GM12878 (cell line): ENCODE measurements around the gene CAMK1. TPM values are rescaled to one million over a fixed set of nuclear protein-coding genes. Genes with fewer than 3 reads are reported as not detected.

Source experiments
- ASH2L ChIP-seq: fragments of 300-600, 200-600 bp; sonication (generic); IDR thresholded peaks from 2 replicates; pipeline ENCODE4 v1.6.1; 2017; ENCODE audit warnings: low read depth, mild to moderate bottlenecking, borderline replicate concordance
- BMI1 ChIP-seq: fragments of 450-650 bp; IDR thresholded peaks from 2 replicates; pipeline ENCODE4 v1.6.1; 2016; ENCODE audit warnings: mild to moderate bottlenecking, moderate library complexity, borderline replicate concordance
- CTCF ChIP-seq, 3 experiments: IDR thresholded peaks in 2 of 3; conservative IDR thresholded peaks in 1 of 3; 2 replicates each; pipeline ENCODE4 v1.5.1; 2011; ENCODE audit warnings: low read depth in 3 of 3, low read length in 3 of 3, mild to moderate bottlenecking in 3 of 3, control low read depth in 2 of 3, moderate library complexity in 2 of 3, inconsistent platforms in 1 of 3, mixed read lengths in 1 of 3; ENCODE audit not compliant: control insufficient read depth in 2 of 3, insufficient read depth in 1 of 3; ENCODE audit errors: extremely low read depth in 1 of 3
- IKZF2 ChIP-seq, 2 experiments: fragments of 450-650 bp; IDR thresholded peaks; 2 replicates each; pipeline ENCODE4 v1.6.1; 2017; ENCODE audit warnings: mild to moderate bottlenecking in 2 of 2, moderate library complexity in 2 of 2
- IRF4 ChIP-seq: IDR thresholded peaks from 2 replicates; pipeline ENCODE4 v1.6.1; 2011; ENCODE audit warnings: low read depth, low read length
- MEF2B ChIP-seq: fragments of 450-650 bp; IDR thresholded peaks from 2 replicates; pipeline ENCODE4 v1.6.1; 2018; ENCODE audit warnings: mild to moderate bottlenecking, moderate library complexity; ENCODE audit not compliant: partially characterized antibody, poor library complexity, severe bottlenecking
- NFYB ChIP-seq: IDR thresholded peaks from 2 replicates; pipeline ENCODE4 v1.6.1; 2011; ENCODE audit warnings: low read depth, mild to moderate bottlenecking, low read length, improper control_type of control experiment, moderate library complexity; ENCODE audit not compliant: insufficient read depth
- PML ChIP-seq: IDR thresholded peaks from 2 replicates; pipeline ENCODE4 v1.6.1; 2012; ENCODE audit warnings: low read length, inconsistent platforms
- POLR2A ChIP-seq: IDR thresholded peaks from 2 replicates; pipeline ENCODE4 v1.6.1; 2011; ENCODE audit warnings: low read depth, mild to moderate bottlenecking, low read length
- RELA ChIP-seq: fragments of 450-650 bp; IDR thresholded peaks from 2 replicates; pipeline ENCODE4 v1.8.0; 2014; ENCODE audit warnings: borderline replicate concordance; ENCODE audit not compliant: partially characterized antibody
- SIN3A ChIP-seq: IDR thresholded peaks from 2 replicates; pipeline ENCODE4 v1.6.1; 2012; ENCODE audit warnings: low read depth, low read length, improper control_type of control experiment
- SIX5 ChIP-seq: IDR thresholded peaks from 2 replicates; pipeline ENCODE4 v1.6.1; 2011; ENCODE audit warnings: mild to moderate bottlenecking, low read depth, low read length, moderate library complexity; ENCODE audit not compliant: severe bottlenecking
- SMAD1 ChIP-seq: fragments of 450-650 bp; IDR thresholded peaks from 2 replicates; pipeline ENCODE4 v1.6.1; 2018; ENCODE audit warnings: mild to moderate bottlenecking, low read depth; ENCODE audit not compliant: partially characterized antibody
- SMAD5 ChIP-seq: IDR thresholded peaks from 2 replicates; pipeline ENCODE4 v1.6.1; 2016; ENCODE audit warnings: antibody characterized with exemption, low read depth
- SPI1 ChIP-seq: IDR thresholded peaks from 2 replicates; pipeline ENCODE4 v1.6.1; 2011; ENCODE audit warnings: low read depth, mild to moderate bottlenecking, low read length, moderate library complexity, borderline replicate concordance; ENCODE audit not compliant: insufficient read depth
- YY1 ChIP-seq: IDR thresholded peaks from 2 replicates; pipeline ENCODE4 v1.6.1; 2011; ENCODE audit warnings: low read depth, mild to moderate bottlenecking, low read length
- polyA plus RNA-seq, 11 experiments: library from polyadenylated mRNA; depleted of rRNA in 4 of 11; unstranded in 6 of 11; stranded (reverse) in 5 of 11; fragments of >200 nt; fragmentation: Nextera tagmentation in 4 of 11; fragmentation: Illumina TruSeq in 1 of 11; extraction: Ambion mirVana in 4 of 11; extraction: Trizol in 1 of 11; gene quantifications; 1 replicate in 1 of 11; 2 replicates in 10 of 11; pipeline versions ENCODE4 v1.2.1 to v1.2.3, GENCODE V29; 2011 to 2016; ENCODE audit warnings: inconsistent platforms in 2 of 11, missing spikeins in 2 of 11, low read depth in 1 of 11
- total RNA-seq, 4 experiments: library from RNA; depleted of rRNA in 3 of 4; stranded (reverse); fragments of >200 nt in 3 of 4; fragmentation: Illumina TruSeq in 1 of 4; extraction: Trizol in 1 of 4; gene quantifications; 2 replicates each; pipeline versions ENCODE4 v1.2.1 to v1.2.3, GENCODE V29; 2013 to 2021
- TF ChIP-seq, protein P1 (sequence below): IDR thresholded peaks from 2 replicates; pipeline ENCODE4 v1.6.1; 2011; ENCODE audit warnings: low read depth, mild to moderate bottlenecking, low read length, moderate library complexity, borderline replicate concordance; ENCODE audit errors: extremely low read depth
- TF ChIP-seq, protein P2 (sequence below): IDR thresholded peaks from 2 replicates; pipeline ENCODE4 v1.6.1; 2011; ENCODE audit warnings: low read depth, low read length, improper control_type of control experiment, borderline replicate concordance
- TF ChIP-seq, protein P3 (sequence below): fragments of 450-650 bp; IDR thresholded peaks from 2 replicates; pipeline ENCODE4 v1.6.1; 2018; ENCODE audit warnings: borderline replicate concordance, mild to moderate bottlenecking; ENCODE audit not compliant: partially characterized antibody
- TF ChIP-seq, protein P4 (sequence below): IDR thresholded peaks from 2 replicates; pipeline ENCODE4 v1.6.1; 2012; ENCODE audit warnings: low read depth, low read length, improper control_type of control experiment

Gene CAMK1
- total and polyA plus RNA-seq, 10 of the 15 experiments (the other 5 are each of a cell fraction or from before 2014, with no cell fraction given), result 0.24 to 2.1 (median 0.51) TPM; not detected in 2

DNA sequence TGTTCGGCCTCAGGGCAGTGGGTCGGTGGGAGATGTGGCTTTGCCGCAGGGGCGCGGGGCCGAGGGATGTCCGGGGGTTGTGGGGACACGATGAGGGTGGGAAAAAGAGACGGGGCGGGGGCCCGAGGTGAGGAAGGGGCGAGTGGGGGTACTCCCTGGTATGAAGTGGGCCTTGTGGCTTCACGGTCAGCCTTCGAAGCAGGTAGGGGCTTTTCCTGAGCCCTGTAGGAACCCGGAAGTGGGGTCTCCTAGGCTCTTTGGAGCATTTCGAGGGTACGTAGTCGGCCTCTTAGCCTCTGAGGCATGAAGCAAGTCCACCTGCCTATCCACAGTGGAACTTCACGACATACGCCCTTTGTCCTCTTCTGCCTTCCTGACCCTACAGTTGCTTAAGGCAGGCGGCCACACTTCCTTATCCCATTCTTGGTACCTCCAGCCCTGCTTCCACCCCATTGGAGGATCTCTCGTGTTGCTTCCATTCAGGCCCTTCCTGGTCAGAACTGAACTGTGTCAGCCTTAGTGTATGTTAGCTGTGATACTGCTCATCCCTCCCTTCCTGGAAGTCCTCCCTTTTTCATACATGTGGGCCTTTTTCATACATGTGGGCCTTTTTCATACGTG lies 23.5 kb upstream of the CAMK1 start (continued):
- TF ChIP-seq IKZF2 (IDR thresholded peaks at IDR 0.05) (0 out of 4 replicates have a peak, but pooled peaks of 1 of the 2 experiments have one; percentile 22), PML (0 out of 2 replicates have a peak, but pooled peaks have one; percentile 8), SMAD1 (peak; percentile 30), IRF4 (0 out of 2 replicates have a peak, but pooled peaks have one; percentile 6), ASH2L (no peak), NFYB (0 out of 2 replicates have a peak, but pooled peaks have one; percentile 41), YY1 (0 out of 2 replicates have a peak, but pooled peaks have one; percentile 8), BMI1 (no peak), MEF2B (peak; percentile 51), CTCF (IDR thresholded peaks at IDR 0.05 in 2 of 3, conservative IDR thresholded peaks at IDR 0.05 in 1 of 3; ENCODE audit: control insufficient read depth in 2 of 3, extremely low read depth in 1 of 3, insufficient read depth in 1 of 3, low read depth in 3 of 3, low read length in 3 of 3) (no peak), SIN3A (peak; percentile 32; the same call in 1 of the 2 replicates), SMAD5 (peak; percentile 12; the same call in 1 of the 2 replicates), SPI1 (peak; percentile 46; the same call in 1 of the 2 replicates), POLR2A (peak; percentile 52), SIX5 (no peak), RELA (no peak)
- TF ChIP-seq, protein P1, sequence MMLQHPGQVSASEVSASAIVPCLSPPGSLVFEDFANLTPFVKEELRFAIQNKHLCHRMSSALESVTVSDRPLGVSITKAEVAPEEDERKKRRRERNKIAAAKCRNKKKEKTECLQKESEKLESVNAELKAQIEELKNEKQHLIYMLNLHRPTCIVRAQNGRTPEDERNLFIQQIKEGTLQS, result no peak
- TF ChIP-seq, protein P2, sequence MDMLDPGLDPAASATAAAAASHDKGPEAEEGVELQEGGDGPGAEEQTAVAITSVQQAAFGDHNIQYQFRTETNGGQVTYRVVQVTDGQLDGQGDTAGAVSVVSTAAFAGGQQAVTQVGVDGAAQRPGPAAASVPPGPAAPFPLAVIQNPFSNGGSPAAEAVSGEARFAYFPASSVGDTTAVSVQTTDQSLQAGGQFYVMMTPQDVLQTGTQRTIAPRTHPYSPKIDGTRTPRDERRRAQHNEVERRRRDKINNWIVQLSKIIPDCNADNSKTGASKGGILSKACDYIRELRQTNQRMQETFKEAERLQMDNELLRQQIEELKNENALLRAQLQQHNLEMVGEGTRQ, result no peak
- TF ChIP-seq, protein P3, sequence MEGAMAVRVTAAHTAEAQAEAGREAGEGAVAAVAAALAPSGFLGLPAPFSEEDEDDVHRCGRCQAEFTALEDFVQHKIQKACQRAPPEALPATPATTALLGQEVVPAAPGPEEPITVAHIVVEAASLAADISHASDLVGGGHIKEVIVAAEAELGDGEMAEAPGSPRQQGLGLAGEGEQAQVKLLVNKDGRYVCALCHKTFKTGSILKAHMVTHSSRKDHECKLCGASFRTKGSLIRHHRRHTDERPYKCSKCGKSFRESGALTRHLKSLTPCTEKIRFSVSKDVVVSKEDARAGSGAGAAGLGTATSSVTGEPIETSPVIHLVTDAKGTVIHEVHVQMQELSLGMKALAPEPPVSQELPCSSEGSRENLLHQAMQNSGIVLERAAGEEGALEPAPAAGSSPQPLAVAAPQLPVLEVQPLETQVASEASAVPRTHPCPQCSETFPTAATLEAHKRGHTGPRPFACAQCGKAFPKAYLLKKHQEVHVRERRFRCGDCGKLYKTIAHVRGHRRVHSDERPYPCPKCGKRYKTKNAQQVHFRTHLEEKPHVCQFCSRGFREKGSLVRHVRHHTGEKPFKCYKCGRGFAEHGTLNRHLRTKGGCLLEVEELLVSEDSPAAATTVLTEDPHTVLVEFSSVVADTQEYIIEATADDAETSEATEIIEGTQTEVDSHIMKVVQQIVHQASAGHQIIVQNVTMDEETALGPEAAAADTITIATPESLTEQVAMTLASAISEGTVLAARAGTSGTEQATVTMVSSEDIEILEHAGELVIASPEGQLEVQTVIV, result no peak
- TF ChIP-seq, protein P4, sequence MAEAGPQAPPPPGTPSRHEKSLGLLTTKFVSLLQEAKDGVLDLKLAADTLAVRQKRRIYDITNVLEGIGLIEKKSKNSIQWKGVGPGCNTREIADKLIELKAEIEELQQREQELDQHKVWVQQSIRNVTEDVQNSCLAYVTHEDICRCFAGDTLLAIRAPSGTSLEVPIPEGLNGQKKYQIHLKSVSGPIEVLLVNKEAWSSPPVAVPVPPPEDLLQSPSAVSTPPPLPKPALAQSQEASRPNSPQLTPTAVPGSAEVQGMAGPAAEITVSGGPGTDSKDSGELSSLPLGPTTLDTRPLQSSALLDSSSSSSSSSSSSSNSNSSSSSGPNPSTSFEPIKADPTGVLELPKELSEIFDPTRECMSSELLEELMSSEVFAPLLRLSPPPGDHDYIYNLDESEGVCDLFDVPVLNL, result no peak
